GM12878 (cell line): ENCODE results near the gene MAP3K7CL.

Source experiments
- ASH2L ChIP-seq: fragments of 300-600, 200-600 bp; sonication (generic); IDR thresholded peaks from 2 replicates; pipeline ENCODE4 v1.6.1; 2017; ENCODE audit warnings: low read depth, mild to moderate bottlenecking, borderline replicate concordance
- ATF2 ChIP-seq: IDR thresholded peaks from 2 replicates; pipeline ENCODE4 v1.6.1; 2012; ENCODE audit warnings: low read length, inconsistent platforms
- CEBPB ChIP-seq, 2 experiments: fragments of 150-350 bp in 1 of 2; IDR thresholded peaks; 2 replicates each; pipeline ENCODE4 v1.6.1; 2012 to 2014; ENCODE audit warnings: low read depth in 2 of 2, low read length in 2 of 2, borderline replicate concordance in 1 of 2, inconsistent platforms in 1 of 2
- CTCF ChIP-seq, 3 experiments: IDR thresholded peaks in 2 of 3; conservative IDR thresholded peaks in 1 of 3; 2 replicates each; pipeline ENCODE4 v1.5.1; 2011; ENCODE audit warnings: low read depth in 3 of 3, low read length in 3 of 3, mild to moderate bottlenecking in 3 of 3, control low read depth in 2 of 3, moderate library complexity in 2 of 3, inconsistent platforms in 1 of 3, mixed read lengths in 1 of 3; ENCODE audit not compliant: control insufficient read depth in 2 of 3, insufficient read depth in 1 of 3; ENCODE audit errors: extremely low read depth in 1 of 3
- HDGF ChIP-seq: fragments of 450-650 bp; IDR thresholded peaks from 2 replicates; pipeline ENCODE4 v1.6.1; 2016; ENCODE audit warnings: antibody characterized with exemption
- IRF4 ChIP-seq: IDR thresholded peaks from 2 replicates; pipeline ENCODE4 v1.6.1; 2011; ENCODE audit warnings: low read depth, low read length
- MAX ChIP-seq: IDR thresholded peaks from 2 replicates; pipeline ENCODE4 v1.6.1; 2012; ENCODE audit warnings: low read depth, low read length, improper control_type of control experiment
- PBX3 ChIP-seq: IDR thresholded peaks from 2 replicates; pipeline ENCODE4 v1.6.1; 2011; ENCODE audit warnings: mild to moderate bottlenecking, low read depth, low read length, moderate library complexity; ENCODE audit not compliant: insufficient replicate concordance
- POLR2A ChIP-seq: IDR thresholded peaks from 2 replicates; pipeline ENCODE4 v1.6.1; 2011; ENCODE audit warnings: low read depth, mild to moderate bottlenecking, low read length
- SMARCA5 ChIP-seq: fragments of 450-650 bp; IDR thresholded peaks from 2 replicates; pipeline ENCODE4 v1.6.1; 2017; ENCODE audit warnings: mild to moderate bottlenecking
- ZNF24 ChIP-seq: fragments of 450-650 bp; IDR thresholded peaks from 2 replicates; pipeline ENCODE4 v1.6.1; 2017; ENCODE audit warnings: antibody characterized with exemption, mild to moderate bottlenecking

DNA sequence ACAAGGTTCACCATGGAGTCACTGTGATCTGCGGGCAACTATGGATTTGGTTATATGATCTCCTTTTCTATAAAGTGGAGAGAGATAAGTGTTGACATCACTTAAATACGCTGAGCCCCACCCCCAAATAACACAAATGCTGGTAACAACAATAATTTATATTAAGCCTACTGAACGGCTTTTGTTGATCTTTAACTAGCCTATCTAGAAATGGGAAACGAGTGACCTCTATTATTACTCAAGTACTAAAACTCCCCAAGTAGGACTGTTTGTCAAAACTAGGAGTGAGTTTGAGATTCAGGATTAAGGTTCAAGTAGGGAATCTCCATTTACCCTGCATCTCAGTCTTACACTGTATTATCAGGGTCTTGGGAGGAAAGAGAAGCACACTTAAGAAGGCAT, 52.2 kb downstream of the MAP3K7CL start:
- TF ChIP-seq POLR2A (no peak), ASH2L (no peak), CEBPB (IDR thresholded peaks at IDR 0.05; ENCODE audit: borderline replicate concordance in 1 of 2, low read depth in 2 of 2, low read length in 2 of 2) (no peak), ZNF24 (no peak), HDGF (no peak), CTCF (IDR thresholded peaks at IDR 0.05 in 2 of 3, conservative IDR thresholded peaks at IDR 0.05 in 1 of 3; ENCODE audit: control insufficient read depth in 2 of 3, extremely low read depth in 1 of 3, insufficient read depth in 1 of 3, low read depth in 3 of 3, low read length in 3 of 3) (no peak), MAX (no peak), ATF2 (no peak), SMARCA5 (no peak), IRF4 (no peak), PBX3 (no peak)
